ENCODE results near the gene FAM228B. TPM values are rescaled to one million over a fixed set of nuclear protein-coding genes. Genes with fewer than 3 reads are reported as not detected.
"Not testable (repeated sequence)": the region's sequence is repeated elsewhere in the genome, so short reads cannot be mapped to it uniquely, and the experiment has no call there.

Gene FAM228B
- 12.0 TPM for polyA plus RNA-seq (2013, experiment 1 of 2; ENCODE audit: insufficient read length)
- 11.8 TPM for polyA plus RNA-seq (2013, experiment 2 of 2; ENCODE audit: insufficient read length)

- DNase-seq = peak; percentile 86
Measured at GRCh38 chr2:24123195-24123921, at the start of gene FAM228B, which contains the start of gene PFN4. Gene FAM228B (plus strand): TSS chr2:24123469. CDS start chr2:24124362, 893 bp downstream. Gene PFN4 (minus strand): TSS chr2:24123334. CDS start chr2:24122535, 799 bp downstream.

GRCh38 chr2:24073816-24074215 lies 49.5 kb upstream of the FAM228B start:
- DNase-seq = no peak

GRCh38 chr2:24075259-24075658 lies 48.0 kb upstream of the FAM228B start:
- DNase-seq = no peak

DNA sequence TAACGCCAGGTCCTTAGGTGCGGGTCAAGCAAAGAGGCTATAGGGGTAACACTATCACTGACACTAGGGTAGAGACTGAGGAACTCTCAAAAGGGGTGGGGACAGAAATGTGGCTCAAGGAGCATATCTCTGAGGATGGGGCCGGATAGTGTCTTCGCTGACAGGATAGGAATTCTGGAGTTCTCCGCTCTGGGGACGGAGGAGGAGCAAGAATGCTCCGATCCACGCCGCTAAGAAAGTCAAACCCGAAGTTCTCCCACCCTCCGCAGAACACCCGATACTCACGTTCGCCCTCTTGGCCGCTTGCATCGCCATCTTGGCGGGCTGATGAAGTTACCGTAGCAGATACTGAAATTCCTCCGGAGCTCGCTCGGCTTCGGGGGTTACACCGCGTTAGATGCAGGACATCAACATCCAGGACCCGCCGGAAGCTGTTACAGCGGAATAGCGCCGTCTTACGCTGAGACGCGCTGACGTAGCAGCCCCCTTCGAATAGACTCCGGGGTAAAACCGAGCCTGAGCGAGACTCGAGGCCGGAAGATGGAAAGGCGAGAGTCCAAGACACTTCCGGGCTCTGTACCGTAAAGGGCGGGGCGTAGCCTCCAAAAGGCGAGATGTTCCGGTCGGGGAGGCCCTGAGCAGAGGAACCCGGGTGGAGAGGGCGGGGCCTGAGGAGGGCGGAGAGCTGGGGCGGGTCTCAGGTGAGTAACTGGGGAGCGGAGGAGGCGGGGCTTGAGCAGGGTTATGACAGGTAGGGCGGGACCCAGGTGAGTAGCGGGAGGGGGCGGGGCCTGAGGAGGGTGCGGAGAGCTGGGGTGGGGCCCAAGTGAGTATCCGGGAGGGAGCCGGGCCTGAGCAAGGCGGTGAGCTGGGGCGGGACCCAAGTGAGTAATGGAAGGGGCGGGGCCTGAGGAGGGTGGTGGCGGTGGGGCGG lies 47.1 kb upstream of the FAM228B start, which contains the start of gene SF3B6:
Gene SF3B6, minus strand, starts transcription at position 412 of the 934 bp plus-strand sequence. Its CDS starts 97 bp downstream, at position 315.
- peak; percentile 99 for DNase-seq

- DNase-seq = no peak
Measured at GRCh38 chr2:24076849-24077534, 46.3 kb upstream of the FAM228B start.

- no peak for DNase-seq
Measured at GRCh38 chr2:24077535-24077877, 45.8 kb upstream of the FAM228B start.

- DNase-seq = no peak
Measured at GRCh38 chr2:24077879-24078278, 45.4 kb upstream of the FAM228B start.

DNA sequence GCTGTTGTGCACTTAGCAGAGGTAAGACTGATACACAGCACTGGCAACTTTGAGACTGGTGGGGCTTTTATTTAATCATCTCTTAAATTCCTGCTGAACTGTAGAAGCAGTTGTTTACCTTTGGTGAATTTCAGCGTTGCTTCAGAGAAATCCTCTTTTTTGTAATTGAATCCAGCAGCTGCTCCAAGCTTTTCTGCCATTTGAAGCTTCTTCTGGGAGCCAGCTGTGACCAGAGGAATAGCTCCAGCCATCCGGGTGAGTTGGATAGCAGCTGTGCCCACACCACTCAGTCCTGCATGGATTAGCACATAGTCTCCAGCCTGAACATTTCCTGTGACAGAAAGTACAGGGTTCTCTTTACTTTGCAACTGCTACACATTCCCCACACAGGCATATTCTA lies 42.6 kb upstream of the FAM228B start:
- DNase-seq = no peak

GRCh38 chr2:24082787-24083566 lies 40.3 kb upstream of the FAM228B start:
- DNase-seq = no peak

DNA sequence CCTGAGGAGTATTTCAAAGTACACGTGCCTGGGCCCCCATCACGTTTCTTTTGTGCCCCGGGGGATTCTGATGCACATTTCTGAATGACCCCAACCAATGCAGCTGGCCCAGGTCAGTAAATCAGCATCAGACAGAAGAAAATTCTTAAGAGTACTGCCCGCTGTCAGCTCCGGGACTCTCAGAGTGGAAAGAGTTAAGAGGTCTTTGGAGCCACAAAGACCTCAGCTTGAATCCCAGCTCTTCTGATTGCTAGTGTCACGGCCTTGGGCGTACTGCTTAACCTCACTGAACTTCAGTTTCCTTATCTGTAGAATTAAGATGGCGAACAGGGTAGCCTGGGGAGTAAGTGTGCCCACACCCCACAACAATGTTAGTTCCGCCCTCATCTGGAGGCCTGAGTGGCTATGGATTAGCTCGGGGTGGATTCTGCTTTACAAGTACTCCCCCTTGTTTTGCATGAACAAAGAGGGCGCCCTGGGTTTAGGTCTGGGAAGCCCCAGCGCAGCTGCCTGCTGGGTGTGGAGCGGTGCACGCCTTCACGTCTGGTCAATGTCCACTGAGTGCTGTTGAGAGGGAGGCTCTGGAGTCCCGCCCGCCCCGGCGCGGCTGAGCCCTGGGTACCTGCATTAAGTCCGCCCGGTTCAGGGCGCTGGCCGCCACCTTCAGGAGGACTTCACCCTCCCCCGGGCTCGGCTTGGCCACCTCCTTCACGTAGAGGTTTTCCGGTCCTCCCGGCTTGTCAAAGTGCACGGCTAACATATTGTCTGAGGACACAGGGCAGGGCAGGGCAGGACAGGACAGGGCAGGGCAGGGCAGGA lies 39.5 kb upstream of the FAM228B start:
- peak; percentile 89 for DNase-seq

- peak; percentile 92 for DNase-seq
Measured at GRCh38 chr2:24084386-24085199, 38.7 kb upstream of the FAM228B start, which contains the start of gene TP53I3. Gene TP53I3 (minus strand): TSS chr2:24084834. CDS start chr2:24084326, 508 bp downstream.

DNA sequence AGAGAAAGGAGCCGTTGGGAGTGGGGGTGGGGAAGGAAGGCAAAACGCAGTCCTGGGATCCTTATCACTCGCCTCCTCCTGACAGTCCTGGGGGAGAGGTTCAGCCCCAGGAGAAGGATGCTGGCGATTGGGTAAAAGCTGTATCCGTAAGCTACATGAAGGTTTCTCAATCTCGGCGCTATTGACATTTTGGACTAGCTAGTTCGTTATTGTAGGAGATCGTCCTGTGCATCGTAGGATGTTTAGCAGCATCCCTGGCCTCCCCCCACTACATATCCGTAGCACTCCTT lies 38.1 kb upstream of the FAM228B start:
- DNase-seq = no peak

DNA sequence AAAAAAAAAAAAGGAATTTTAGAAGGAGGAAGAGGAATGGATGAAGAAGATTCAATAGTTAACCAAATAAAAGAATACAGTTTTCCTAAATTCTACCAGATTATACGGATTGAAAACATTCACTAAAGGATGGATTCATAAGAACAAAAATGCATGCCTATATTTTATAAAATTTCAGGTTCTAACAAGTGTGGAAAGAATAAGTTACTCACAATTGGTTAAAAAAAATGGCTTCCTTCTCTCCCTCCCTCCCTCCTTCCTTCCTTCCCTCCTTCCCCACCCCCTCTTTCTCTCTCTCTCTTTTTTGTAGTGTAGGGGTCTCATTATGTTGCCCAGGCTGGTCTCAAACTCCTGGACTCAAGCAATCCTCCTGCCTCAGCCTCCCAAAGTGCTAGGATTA lies 37.0 kb upstream of the FAM228B start:
- no peak for DNase-seq

DNA sequence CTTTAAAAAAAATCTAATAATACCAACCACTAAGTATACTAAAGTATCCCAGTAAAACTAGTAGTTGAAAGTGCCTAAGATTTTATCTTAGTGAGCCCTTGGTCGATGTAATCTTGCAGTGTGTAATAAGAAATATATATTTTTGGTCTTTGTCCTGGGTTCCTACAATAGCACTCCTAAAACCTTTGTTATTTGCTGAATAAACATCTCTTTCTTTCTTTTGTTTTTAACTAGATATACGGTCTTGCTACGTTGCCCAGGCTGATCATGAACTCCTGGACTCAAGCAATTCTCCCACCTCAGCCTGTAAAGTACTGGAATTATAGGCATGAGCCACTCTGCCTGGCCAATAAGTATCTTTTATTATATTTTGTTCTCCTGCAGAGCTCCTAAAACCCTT lies 36.2 kb upstream of the FAM228B start:
- no peak for DNase-seq

GRCh38 chr2:24088821-24089359 lies 34.4 kb upstream of the FAM228B start:
- DNase-seq = no peak

DNA sequence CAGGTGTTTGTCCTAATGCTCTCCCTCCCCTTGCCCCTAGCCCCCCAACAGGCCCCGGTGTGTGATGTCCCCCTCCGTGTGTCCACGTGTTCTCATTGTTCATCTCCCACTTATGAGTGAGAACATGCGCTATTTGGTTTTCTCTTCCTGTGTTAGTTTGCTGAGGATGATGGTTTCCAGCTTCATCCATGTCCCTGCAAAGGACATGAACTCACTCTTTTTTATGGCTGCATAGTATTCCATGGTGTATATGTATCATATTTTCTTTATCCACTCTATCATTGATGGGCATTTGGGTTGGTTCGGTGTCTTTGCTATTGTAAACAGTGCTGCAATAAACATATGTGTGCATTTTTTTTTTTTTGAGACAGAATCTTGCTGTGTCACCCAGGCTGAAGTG lies 30.0 kb upstream of the FAM228B start:
- DNase-seq = not testable (repeated sequence)

DNA sequence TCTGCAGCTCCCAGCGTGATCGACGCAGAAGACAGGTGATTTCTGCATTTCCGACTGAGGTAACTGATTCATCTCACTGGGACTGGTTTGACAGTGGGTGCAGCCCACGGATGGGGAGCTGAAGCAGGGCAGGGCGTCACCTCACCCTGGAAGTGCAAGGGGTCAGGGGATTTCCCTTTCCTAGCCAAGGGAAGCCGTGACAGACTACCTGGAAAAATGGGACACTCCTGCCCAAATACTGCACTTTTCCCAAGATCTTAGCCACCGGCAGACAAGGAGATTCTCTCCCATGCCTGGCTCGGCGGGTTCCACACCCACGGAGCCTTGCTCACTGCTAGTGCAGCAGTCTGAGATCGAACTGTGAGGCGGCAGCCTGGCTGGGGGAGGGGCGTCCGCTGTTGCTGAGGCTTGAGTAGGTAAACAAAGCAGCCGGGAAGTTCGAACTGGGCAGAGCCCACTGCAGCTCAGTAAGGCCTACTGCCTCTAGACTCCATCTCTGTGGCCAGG lies 28.0 kb upstream of the FAM228B start:
- DNase-seq = not testable (repeated sequence)

DNA sequence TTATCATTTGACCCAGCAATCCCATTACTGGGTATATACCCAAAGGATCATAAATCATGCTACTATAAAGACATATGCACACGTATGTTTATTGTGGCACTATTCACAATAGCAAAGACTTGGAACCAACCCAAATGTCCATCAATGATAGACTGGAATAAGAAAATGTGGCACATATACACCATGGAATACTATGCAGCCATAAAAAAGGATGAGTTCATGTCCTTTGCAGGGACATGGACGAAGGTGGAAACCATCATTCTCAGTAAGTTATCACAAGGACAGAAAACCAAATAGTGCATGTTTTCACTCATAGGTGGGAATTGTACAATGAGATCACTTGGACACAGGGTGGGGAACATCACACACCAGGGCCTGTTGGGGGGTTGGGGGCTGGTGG lies 22.5 kb upstream of the FAM228B start:
- DNase-seq = not testable (repeated sequence)

DNA sequence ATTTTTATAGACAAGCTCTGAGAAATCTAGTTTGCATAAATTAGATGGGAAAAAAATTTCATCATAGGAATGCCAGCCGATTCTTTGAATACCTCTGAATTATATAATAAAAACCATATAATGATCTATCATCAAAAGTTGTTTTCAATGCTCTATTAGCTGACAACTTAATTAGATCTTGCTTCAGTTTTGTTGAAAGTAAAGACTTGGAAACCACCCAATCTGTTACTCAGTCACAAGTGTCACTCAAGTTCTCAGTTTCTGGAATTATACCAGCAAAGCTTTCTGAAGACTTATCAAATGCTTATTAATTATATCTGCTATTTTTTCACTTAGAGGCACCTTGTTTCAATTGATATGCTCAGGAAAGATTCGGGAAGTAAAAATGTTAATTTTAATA lies 21.3 kb upstream of the FAM228B start:
- DNase-seq = no peak

- no peak for DNase-seq
Measured at GRCh38 chr2:24102677-24103076, 20.6 kb upstream of the FAM228B start.

Measured in fibroblast of skin of abdomen (primary cell).